GM21526 (cell line): Measurements from ENCODE around the gene CUBN.

ENCODE experiments used
- ATAC-seq: cut with Tn5 transposase; IDR thresholded peaks from one replicate; pipeline ENCODE4 v1.9.1; 2021; ENCODE audit warnings: moderate library complexity; ENCODE audit not compliant: unreplicated experiment, low FRiP score

Gene CUBN

GRCh38 chr10:16996530-16996964, 133.1 kb downstream of the CUBN start:
- ATAC-seq = no peak

- no peak for ATAC-seq
Measured at GRCh38 chr10:16995867-16996529, 133.6 kb downstream of the CUBN start.

GRCh38 chr10:16993186-16993585, 136.4 kb downstream of the CUBN start:
- ATAC-seq = no peak

- ATAC-seq = no peak
Measured at GRCh38 chr10:16992611-16993119, 136.9 kb downstream of the CUBN start.

- no peak for ATAC-seq
Measured at GRCh38 chr10:16991011-16991410, 138.6 kb downstream of the CUBN start.

- ATAC-seq = no peak
Measured at GRCh38 chr10:16989826-16990293, 139.8 kb downstream of the CUBN start.

- no peak for ATAC-seq
Measured at GRCh38 chr10:16988900-16989299, 140.7 kb downstream of the CUBN start.

- ATAC-seq = no peak
Measured at GRCh38 chr10:16987976-16988610, 141.5 kb downstream of the CUBN start.

GRCh38 chr10:16987206-16987621, 142.4 kb downstream of the CUBN start:
- no peak for ATAC-seq

- ATAC-seq = no peak
Measured at GRCh38 chr10:16986406-16987205, 143.0 kb downstream of the CUBN start.

GRCh38 chr10:16986082-16986405, 143.6 kb downstream of the CUBN start:
- ATAC-seq = no peak

GRCh38 chr10:16984242-16984641, 145.4 kb downstream of the CUBN start:
- ATAC-seq = no peak

GRCh38 chr10:16976803-16977202, 152.8 kb downstream of the CUBN start:
- no peak for ATAC-seq

- no peak for ATAC-seq
Measured at GRCh38 chr10:16975188-16975587, 154.4 kb downstream of the CUBN start.

GRCh38 chr10:16968416-16969041, 161.1 kb downstream of the CUBN start:
- ATAC-seq = no peak

- ATAC-seq = no peak
Measured at GRCh38 chr10:16967866-16968415, 161.7 kb downstream of the CUBN start.

GRCh38 chr10:16966991-16967865, 162.4 kb downstream of the CUBN start:
- no peak for ATAC-seq

- ATAC-seq = no peak
Measured at GRCh38 chr10:16965740-16966447, 163.7 kb downstream of the CUBN start.

GRCh38 chr10:16965344-16965616, 164.3 kb downstream of the CUBN start:
- ATAC-seq = no peak
